Stimulated activated CD8-positive, alpha-beta memory T cell treated with anti-CD3 and anti-CD28 coated beads, Interleukin-12 subunit alpha, Interleukin-12 subunit beta, amount 100 ng/mL, for 24 hours (primary cell): Measurements from ENCODE around the gene CXCR6.
A peak's percentile ranks its signal among the peaks of the same experiment; 100 is the strongest.
"Not testable (repeated sequence)": the region's sequence is repeated elsewhere in the genome, so short reads cannot be mapped to it uniquely, and the experiment has no call there.

Experiments used
- DNase-seq: peaks from one replicate; pipeline ENCODE4 v3.0.0-alpha.2; 2020; ENCODE audit errors: extremely low read depth

CXCR6 gene

DNA sequence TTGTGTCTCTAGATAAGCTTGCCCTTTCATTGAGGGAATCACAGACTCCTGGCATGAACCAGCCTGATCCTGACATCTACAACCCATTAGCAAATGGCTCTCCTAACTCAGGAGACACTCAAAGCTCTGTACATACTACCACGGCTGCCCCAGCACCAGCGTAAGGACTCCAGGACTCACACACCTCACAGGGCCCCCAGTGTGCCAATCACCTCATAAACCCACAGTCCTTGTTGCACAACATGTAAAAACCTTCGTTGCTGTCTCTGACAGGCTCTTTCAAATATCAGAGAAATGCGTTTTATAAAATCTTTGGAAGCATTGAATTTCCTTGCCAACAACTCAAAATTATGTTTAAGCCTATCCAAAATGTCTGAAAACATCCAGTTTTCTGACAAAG lies 45.1 kb downstream of the CXCR6 start:
- no peak for DNase-seq

GRCh38 chr3:45988804-45989203 lies 45.5 kb downstream of the CXCR6 start:
- DNase-seq, result no peak

DNA sequence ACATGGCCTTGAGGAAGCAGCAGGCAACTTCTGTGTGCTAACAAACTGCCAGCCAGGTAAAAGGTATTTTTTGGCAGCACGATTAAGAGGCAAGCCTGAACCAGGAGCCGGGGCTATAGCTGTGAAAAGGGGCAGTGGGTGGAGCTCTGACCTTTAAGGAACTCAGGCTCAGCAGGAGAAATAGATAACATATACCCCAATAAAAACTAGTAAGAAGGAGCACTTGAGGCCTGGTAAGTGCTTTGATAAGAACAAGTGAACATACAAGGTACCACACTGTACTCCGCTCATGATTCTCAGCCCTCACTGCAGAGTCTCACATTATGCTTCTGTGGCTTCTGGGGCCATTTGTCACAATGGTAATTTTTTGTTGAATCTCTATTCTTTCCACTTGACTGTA lies 46.9 kb downstream of the CXCR6 start:
- no peak for DNase-seq

- DNase-seq, result no peak
Observed at GRCh38 chr3:45991341-45991740, 48.1 kb downstream of the CXCR6 start.

DNA sequence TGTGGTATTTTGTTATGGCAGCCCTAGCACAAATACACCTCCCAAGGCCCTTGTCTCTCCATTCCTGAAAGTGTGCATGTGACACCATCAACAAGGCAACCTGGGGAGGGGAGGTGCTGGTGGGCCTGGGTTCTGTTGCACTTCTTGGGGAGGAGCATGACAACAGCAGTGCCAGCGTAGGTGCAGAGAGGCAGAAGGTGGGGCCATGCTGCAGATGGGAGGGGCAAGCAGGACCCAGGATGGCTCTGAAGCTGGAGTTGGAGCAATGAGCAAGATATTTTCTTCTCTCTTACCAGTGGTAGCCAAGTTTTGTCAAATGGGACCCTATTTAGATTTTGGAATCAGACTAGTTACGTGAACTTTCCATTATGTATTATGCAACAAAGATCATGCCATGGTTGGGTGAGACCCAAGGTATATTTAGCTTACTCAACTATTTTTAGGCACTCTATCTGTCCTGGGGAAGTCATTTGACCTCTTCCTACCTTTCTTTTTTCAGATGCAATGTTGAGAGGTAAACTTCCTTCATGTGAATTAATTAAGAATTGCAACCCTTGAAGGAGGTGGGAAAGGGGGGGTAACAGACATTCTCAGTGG lies 49.0 kb downstream of the CXCR6 start:
- DNase-seq, result no peak

- no peak for DNase-seq
Observed at GRCh38 chr3:45992821-45993221, 49.6 kb downstream of the CXCR6 start.

- no peak for DNase-seq
Observed at GRCh38 chr3:45993421-45994027, 50.3 kb downstream of the CXCR6 start.

- DNase-seq, result peak; percentile 42
Observed at GRCh38 chr3:45994419-45995235, 51.4 kb downstream of the CXCR6 start.

- peak; percentile 78 for DNase-seq
Observed at GRCh38 chr3:45995236-45996192, 52.2 kb downstream of the CXCR6 start, which contains the start of gene FYCO1. Gene FYCO1 (minus strand): TSS chr3:45995824. CDS start chr3:45984910, 10,914 bp downstream.

- not testable (repeated sequence) for DNase-seq
Observed at GRCh38 chr3:45997499-45997898, 54.2 kb downstream of the CXCR6 start.

DNA sequence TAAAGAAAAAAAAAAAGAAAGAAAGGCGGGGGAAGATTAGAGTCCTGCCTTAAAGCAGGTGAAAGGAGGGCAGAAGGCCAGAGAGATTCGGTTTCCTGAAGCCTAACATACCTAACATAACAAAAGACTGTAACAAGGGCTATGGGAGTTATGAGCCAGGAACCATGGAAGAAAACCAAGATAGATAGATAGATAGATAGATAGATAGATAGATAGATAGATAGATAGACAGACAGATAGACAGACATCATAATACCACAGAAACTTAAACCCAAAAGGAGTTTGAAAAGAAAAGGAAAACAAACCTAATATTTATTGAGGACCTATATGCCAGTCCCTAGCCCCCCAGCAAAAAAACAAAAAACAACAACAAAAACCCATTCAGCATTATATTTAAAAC lies 54.7 kb downstream of the CXCR6 start:
- no peak for DNase-seq
